ENCODE results near the gene FAM13A. TPM values are rescaled to one million over a fixed set of nuclear protein-coding genes. Genes with fewer than 3 reads are reported as not detected.
"Not testable (repeated sequence)": the region's sequence is repeated elsewhere in the genome, so short reads cannot be mapped to it uniquely, and the experiment has no call there.

FAM13A gene
- total and polyA plus RNA-seq, 2 of the 13 experiments (the other 11 are each of a cell fraction or from before 2014, with no cell fraction given): 1.2 to 36.2 TPM

DNA sequence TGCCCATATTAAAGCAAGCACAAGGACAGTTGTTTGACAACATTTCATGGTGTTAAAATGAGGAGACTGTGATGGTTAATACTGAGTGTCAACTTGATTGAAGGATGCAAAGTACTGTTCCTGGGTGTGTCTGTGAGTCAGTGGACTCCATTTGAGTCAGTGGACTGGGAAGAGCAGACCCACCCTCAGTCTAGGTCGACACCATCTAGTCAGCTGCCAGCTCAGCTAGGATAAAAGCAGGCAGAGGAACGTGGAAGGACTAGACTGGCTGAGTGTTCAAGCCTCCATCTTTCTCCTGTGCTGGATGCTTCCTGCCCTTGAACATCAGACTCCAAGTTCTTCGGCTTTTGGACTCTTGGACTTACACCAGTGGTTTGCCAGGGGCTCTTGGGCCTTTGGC lies 203.4 kb downstream of the FAM13A start:
- FAIRE-seq; H3K9ac ChIP-seq (ENCODE audit: insufficient read depth, low read depth, low read length); POLR2A ChIA-PET; H3K4me3 ChIP-seq (replicated peaks in 1 of 3; ENCODE audit: insufficient read depth in 1 of 3, low read depth in 2 of 3, low read length in 3 of 3); H3K9me3 ChIP-seq (ENCODE audit: low read length); H3K36me3 ChIP-seq (replicated peaks in 1 of 2; ENCODE audit: control insufficient read depth in 1 of 2, insufficient read depth in 2 of 2, low read length in 2 of 2); ATAC-seq; intact Hi-C loops (cut with micrococcal nuclease; ENCODE audit: unreplicated experiment); CTCF ChIA-PET (ENCODE audit: low intra/inter-chr PET ratio, low total read pairs); BruUV-seq (replicated peaks); H2AFZ ChIP-seq (ENCODE audit: low read length); H3K79me2 ChIP-seq (ENCODE audit: insufficient read depth, low read length); in situ Hi-C loops (cut with HindIII; ENCODE audit: extremely low pct_ligation_motif_present, low pct_unique_long_range_greater_than_20kb); H3K4me1 ChIP-seq (ENCODE audit: insufficient read depth, low read length); H3K27ac ChIP-seq (ENCODE audit: extremely low read length, insufficient read depth, low read length); DNase-seq (ENCODE audit: low spot score); H3K4me2 ChIP-seq (ENCODE audit: low read depth, low read length); H3K27me3 ChIP-seq (ENCODE audit: control insufficient read depth in 1 of 2, insufficient read depth in 2 of 2, low read length in 2 of 2); H4K20me1 ChIP-seq (ENCODE audit: insufficient read depth, low read length): not testable (repeated sequence)
- 11% methylated on average over 3 of the region's 3 CpGs for WGBS (ENCODE audit: low lambda C conversion rate)
- TF ChIP-seq ZNF7 (CRISPR knock-in tag; IDR thresholded peaks at IDR 0.05): peak; percentile 86

DNA sequence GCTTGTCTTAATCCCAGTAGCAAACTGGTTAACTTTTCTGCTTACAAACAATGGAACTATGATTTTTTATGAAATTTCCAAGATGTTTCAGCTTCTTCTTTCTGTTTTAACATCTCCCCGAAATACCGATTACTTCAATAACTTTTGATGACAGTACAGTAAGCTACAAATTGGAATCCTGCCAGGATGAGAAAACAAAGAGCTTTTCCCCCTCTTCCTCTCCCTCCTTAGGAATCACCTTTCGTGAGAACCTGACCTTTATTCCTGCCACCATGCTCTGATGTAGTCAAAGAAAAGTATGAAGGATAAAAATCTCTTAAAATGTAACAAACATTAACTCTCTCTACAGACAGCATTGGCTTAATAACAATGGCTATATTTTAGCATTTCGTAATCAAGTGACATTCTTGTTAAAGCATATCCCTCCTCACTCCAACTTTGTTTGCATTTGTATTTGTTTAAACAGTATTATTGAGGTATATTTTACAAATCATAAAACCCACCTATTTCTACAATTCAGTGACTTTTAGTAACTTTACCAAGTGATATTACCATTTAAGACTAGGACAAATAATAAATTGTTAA lies 210.7 kb downstream of the FAM13A start:
- intact Hi-C loops (cut with micrococcal nuclease; ENCODE audit: unreplicated experiment) (no loop called here), in situ Hi-C loops (cut with HindIII; ENCODE audit: extremely low pct_ligation_motif_present, low pct_unique_long_range_greater_than_20kb) (no loop called here)
- no peak overlapping the region for H3K4me3 ChIP-seq (replicated peaks in 1 of 3; ENCODE audit: insufficient read depth in 1 of 3, low read depth in 2 of 3, low read length in 3 of 3)
- H3K4me2 ChIP-seq (ENCODE audit: low read depth, low read length): no peak overlapping the region
- no peaks in the 10 kb centered on the region for H3K27me3 ChIP-seq (ENCODE audit: control insufficient read depth in 1 of 2, insufficient read depth in 2 of 2, low read length in 2 of 2)
- H4K20me1 ChIP-seq (ENCODE audit: insufficient read depth, low read length): no peaks in the 10 kb centered on the region
- H3K79me2 ChIP-seq (ENCODE audit: insufficient read depth, low read length): no peaks in the 10 kb centered on the region
- H3K9me3 ChIP-seq (ENCODE audit: low read length): no peaks in the 10 kb centered on the region
- DNase-seq (ENCODE audit: low spot score) (peak; percentile 14), FAIRE-seq (no peak), ATAC-seq (no peak)
- ChIA-PET CTCF (ENCODE audit: low intra/inter-chr PET ratio, low total read pairs) (no interaction called here), POLR2A (no interaction called here)
- H3K9ac ChIP-seq (ENCODE audit: insufficient read depth, low read depth, low read length): no peak overlapping the region
- H3K27ac ChIP-seq (ENCODE audit: extremely low read length, insufficient read depth, low read length): no peak overlapping the region
- peak overlapping the region; percentile 9 for H2AFZ ChIP-seq (ENCODE audit: low read length)
- H3K36me3 ChIP-seq (replicated peaks in 1 of 2; ENCODE audit: control insufficient read depth in 1 of 2, insufficient read depth in 2 of 2, low read length in 2 of 2): no peaks in the 10 kb centered on the region
- WGBS (ENCODE audit: low lambda C conversion rate): 20% methylated on average over 4 of the region's 4 CpGs
- BruUV-seq (replicated peaks): no TSS peak
- peaks cover 23% of the 10 kb centered on the region for H3K4me1 ChIP-seq (ENCODE audit: insufficient read depth, low read length)
- TF ChIP-seq RARG (CRISPR knock-in tag; IDR thresholded peaks at IDR 0.05; ENCODE audit: low read depth): no peak
- TF ChIP-seq, protein P1, sequence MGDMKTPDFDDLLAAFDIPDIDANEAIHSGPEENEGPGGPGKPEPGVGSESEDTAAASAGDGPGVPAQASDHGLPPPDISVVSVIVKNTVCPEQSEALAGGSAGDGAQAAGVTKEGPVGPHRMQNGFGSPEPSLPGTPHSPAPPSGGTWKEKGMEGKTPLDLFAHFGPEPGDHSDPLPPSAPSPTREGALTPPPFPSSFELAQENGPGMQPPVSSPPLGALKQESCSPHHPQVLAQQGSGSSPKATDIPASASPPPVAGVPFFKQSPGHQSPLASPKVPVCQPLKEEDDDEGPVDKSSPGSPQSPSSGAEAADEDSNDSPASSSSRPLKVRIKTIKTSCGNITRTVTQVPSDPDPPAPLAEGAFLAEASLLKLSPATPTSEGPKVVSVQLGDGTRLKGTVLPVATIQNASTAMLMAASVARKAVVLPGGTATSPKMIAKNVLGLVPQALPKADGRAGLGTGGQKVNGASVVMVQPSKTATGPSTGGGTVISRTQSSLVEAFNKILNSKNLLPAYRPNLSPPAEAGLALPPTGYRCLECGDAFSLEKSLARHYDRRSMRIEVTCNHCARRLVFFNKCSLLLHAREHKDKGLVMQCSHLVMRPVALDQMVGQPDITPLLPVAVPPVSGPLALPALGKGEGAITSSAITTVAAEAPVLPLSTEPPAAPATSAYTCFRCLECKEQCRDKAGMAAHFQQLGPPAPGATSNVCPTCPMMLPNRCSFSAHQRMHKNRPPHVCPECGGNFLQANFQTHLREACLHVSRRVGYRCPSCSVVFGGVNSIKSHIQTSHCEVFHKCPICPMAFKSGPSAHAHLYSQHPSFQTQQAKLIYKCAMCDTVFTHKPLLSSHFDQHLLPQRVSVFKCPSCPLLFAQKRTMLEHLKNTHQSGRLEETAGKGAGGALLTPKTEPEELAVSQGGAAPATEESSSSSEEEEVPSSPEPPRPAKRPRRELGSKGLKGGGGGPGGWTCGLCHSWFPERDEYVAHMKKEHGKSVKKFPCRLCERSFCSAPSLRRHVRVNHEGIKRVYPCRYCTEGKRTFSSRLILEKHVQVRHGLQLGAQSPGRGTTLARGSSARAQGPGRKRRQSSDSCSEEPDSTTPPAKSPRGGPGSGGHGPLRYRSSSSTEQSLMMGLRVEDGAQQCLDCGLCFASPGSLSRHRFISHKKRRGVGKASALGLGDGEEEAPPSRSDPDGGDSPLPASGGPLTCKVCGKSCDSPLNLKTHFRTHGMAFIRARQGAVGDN (CRISPR knock-in tag; IDR thresholded peaks at IDR 0.05): no peak
- TF ChIP-seq ZNF674 (CRISPR knock-in tag; IDR thresholded peaks at IDR 0.05; ENCODE audit: low read depth): no peak
- TF ChIP-seq NFIC (IDR thresholded peaks at IDR 0.05; ENCODE audit: low read length): 0 out of 2 replicates have a peak, but pooled peaks have one; percentile 34
- TF ChIP-seq SMAD9 (CRISPR knock-in tag; IDR thresholded peaks at IDR 0.05): no peak
- no peak for TF ChIP-seq ZNF383 (CRISPR knock-in tag; IDR thresholded peaks at IDR 0.05; ENCODE audit: borderline replicate concordance)
- TF ChIP-seq, protein P2, sequence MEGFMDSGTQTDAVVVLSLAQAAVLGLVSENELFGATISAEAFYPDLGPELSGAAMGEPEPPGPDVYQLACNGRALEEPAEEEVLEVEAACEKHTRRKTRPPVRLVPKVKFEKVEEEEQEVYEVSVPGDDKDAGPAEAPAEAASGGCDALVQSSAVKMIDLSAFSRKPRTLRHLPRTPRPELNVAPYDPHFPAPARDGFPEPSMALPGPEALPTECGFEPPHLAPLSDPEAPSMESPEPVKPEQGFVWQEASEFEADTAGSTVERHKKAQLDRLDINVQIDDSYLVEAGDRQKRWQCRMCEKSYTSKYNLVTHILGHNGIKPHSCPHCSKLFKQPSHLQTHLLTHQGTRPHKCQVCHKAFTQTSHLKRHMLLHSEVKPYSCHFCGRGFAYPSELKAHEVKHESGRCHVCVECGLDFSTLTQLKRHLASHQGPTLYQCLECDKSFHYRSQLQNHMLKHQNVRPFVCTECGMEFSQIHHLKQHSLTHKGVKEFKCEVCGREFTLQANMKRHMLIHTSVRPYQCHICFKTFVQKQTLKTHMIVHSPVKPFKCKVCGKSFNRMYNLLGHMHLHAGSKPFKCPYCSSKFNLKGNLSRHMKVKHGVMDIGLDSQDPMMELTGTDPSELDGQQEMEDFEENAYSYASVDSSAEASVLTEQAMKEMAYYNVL (CRISPR knock-in tag; IDR thresholded peaks at IDR 0.05; ENCODE audit: borderline replicate concordance): no peak
- TF ChIP-seq, protein P3, sequence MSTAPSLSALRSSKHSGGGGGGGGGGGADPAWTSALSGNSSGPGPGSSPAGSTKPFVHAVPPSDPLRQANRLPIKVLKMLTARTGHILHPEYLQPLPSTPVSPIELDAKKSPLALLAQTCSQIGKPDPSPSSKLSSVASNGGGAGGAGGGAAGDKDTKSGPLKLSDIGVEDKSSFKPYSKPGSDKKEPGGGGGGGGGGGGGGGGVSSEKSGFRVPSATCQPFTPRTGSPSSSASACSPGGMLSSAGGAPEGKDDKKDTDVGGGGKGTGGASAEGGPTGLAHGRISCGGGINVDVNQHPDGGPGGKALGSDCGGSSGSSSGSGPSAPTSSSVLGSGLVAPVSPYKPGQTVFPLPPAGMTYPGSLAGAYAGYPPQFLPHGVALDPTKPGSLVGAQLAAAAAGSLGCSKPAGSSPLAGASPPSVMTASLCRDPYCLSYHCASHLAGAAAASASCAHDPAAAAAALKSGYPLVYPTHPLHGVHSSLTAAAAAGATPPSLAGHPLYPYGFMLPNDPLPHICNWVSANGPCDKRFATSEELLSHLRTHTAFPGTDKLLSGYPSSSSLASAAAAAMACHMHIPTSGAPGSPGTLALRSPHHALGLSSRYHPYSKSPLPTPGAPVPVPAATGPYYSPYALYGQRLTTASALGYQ (CRISPR knock-in tag; IDR thresholded peaks at IDR 0.05): no peak
- no peak for TF ChIP-seq SAP130 (CRISPR knock-in tag; IDR thresholded peaks at IDR 0.05; ENCODE audit: low read depth)
